ENCODE measurements around the gene NAT8L.

NAT8L gene

GRCh38 chr4:2072971-2073807 is 14.1 kb downstream of the NAT8L start:
- ChIA-PET POLR2A (no interaction called here), CTCF (no interaction called here)
- no peak for TF ChIP-seq CTCF (IDR thresholded peaks at IDR 0.05; ENCODE audit: control extremely low read depth, extremely low read depth, low read depth, missing control alignments)
- no peak for DNase-seq (ENCODE audit: extremely low spot score)

- DNase-seq (ENCODE audit: extremely low spot score) = no peak
- ChIA-PET CTCF (interaction anchor here (1.7 kb wide), 1 partner anchor 8 kb away, joined by 4 read pairs; no protein-coding TSS in a partner anchor), POLR2A (no interaction called here)
- TF ChIP-seq CTCF (IDR thresholded peaks at IDR 0.05; ENCODE audit: control extremely low read depth, extremely low read depth, low read depth, missing control alignments) = no peak
Measured at GRCh38 chr4:2073808-2074481, 14.8 kb downstream of the NAT8L start.

DNA sequence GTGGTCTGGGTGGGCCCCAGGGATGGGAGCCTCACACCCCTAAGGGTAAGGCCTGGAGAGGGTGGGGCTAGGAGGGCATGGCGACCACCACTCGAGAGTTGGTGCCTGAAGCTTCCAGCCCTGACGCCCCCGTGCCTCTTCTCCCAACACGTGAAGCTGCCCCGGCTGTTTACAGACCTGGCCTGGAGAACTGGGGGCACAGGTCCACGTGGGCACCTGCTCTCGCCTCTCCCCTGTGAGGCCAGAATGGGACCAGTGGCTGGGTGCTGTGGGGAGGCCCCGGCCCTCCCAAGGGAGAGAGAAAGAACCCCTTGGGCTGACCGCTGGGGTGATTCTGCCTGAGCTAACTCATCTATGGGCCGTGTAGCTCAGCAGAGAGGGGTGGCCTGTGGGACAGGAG is 15.5 kb downstream of the NAT8L start:
- TF ChIP-seq CTCF (IDR thresholded peaks at IDR 0.05; ENCODE audit: control extremely low read depth, extremely low read depth, low read depth, missing control alignments) = no peak
- ChIA-PET CTCF (interaction anchor here (1.7 kb wide), 1 partner anchor 9 kb away, joined by 4 read pairs; no protein-coding TSS in a partner anchor), POLR2A (no interaction called here)
- no peak for DNase-seq (ENCODE audit: extremely low spot score)

DNA sequence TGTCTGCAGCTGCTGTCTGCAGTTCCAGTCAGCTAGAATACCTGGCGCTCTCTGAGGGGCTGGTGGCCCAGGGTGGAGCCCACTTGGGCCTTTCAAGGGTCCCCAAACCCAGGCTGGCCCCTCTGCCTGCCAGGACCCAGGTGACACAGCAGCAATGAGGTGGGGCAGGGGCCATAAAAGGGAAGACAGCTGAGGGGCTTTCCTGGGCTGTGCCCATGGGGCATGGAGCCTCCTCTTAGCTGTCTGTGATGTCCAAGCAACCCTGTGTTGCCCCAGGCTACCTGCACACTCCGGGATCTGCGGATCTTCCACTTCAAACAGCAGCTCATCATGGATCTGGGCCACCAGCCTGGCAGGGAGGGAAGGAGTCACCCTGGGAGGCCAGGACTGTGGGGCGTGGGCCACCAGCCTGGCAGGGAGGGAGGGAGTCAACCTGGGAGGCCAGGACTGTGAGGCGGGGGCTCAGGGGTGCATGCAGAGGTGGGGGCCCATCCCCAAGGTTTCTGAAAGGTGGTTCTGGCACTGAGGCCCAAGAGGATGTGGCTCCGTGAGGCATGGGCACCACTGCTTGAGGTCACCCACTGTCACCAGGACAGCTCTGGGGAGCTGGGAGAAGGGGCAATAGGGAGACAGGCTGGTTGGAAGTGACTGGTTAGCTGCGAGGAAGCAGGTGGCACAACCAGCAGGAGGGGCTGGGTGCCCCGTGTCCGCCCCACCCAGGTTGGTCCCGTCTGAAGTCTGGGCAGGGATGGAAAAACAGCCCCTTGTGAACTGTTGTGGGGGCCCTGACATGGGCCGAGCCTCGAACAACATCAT is 16.3 kb downstream of the NAT8L start:
- DNase-seq (ENCODE audit: extremely low spot score) = no peak
- ChIA-PET POLR2A (no interaction called here), CTCF (interaction anchor here (1.7 kb wide), 1 partner anchor 10 kb away, joined by 4 read pairs; no protein-coding TSS in a partner anchor)
- TF ChIP-seq CTCF (IDR thresholded peaks at IDR 0.05; ENCODE audit: control extremely low read depth, extremely low read depth, low read depth, missing control alignments) = no peak

- CTCF ChIA-PET = no interaction called here
- POLR2A ChIA-PET = no interaction called here
- no peak for TF ChIP-seq CTCF (IDR thresholded peaks at IDR 0.05; ENCODE audit: control extremely low read depth, extremely low read depth, low read depth, missing control alignments)
- DNase-seq (ENCODE audit: extremely low spot score) = no peak
Measured at GRCh38 chr4:2075987-2076907, 17.1 kb downstream of the NAT8L start.

Data from GM10248 (cell line).